HL-60 (cell line): ENCODE results near the gene ARL11.

ENCODE experiments used
- DNase-seq, 2 experiments: peaks; one replicate each; pipeline ENCODE4 v3.0.0-alpha.2; 2010 to 2020; ENCODE audit warnings: low read depth in 1 of 2, low spot score in 1 of 2
- H3K27ac ChIP-seq: fragments of 250-450 bp; sonication (Bioruptor Pico); replicated peaks from 2 replicates; pipeline ENCODE4 v1.5.1; 2020; ENCODE audit warnings: mild to moderate bottlenecking, moderate library complexity
- H3K27me3 ChIP-seq: fragments of 250-450 bp; sonication (Bioruptor Pico); 2 replicates; pipeline ENCODE4 v1.5.1; 2021; ENCODE audit warnings: mild to moderate bottlenecking, moderate library complexity; ENCODE audit not compliant: insufficient read depth, poor library complexity, severe bottlenecking
- H3K4me3 ChIP-seq: replicated peaks from 2 replicates; pipeline ENCODE4 v1.5.1; 2011; ENCODE audit warnings: mild to moderate bottlenecking, control low read depth, low read length; ENCODE audit not compliant: insufficient read depth
- CTCF ChIP-seq: IDR thresholded peaks from one replicate; pipeline ENCODE4 v1.5.1; 2011; ENCODE audit warnings: low read length, control low read depth, inconsistent platforms; ENCODE audit not compliant: insufficient read depth
- GABPA ChIP-seq: IDR thresholded peaks from 2 replicates; pipeline ENCODE4 v1.6.1; 2012; ENCODE audit warnings: low read depth
- POLR2AphosphoS5 ChIP-seq: IDR thresholded peaks from 2 replicates; pipeline ENCODE4 v1.6.1; 2012; ENCODE audit warnings: low read depth
- REST ChIP-seq: IDR thresholded peaks from 2 replicates; pipeline ENCODE4 v1.6.1; 2012; ENCODE audit warnings: low read depth; ENCODE audit not compliant: insufficient replicate concordance
- SPI1 ChIP-seq: IDR thresholded peaks from 2 replicates; pipeline ENCODE4 v1.6.1; 2012; ENCODE audit warnings: low read depth, mild to moderate bottlenecking, borderline replicate concordance

The ARL11 gene

GRCh38 chr13:49679246-49679645, 50.9 kb downstream of the ARL11 start:
- peak in 1 of 2 experiments; percentile 31 for DNase-seq
- Histone ChIP-seq H3K27me3 (no peaks in the 10 kb centered on the region), H3K27ac (no peak overlapping the region), H3K4me3 (no peak overlapping the region)
- TF ChIP-seq GABPA (no peak), CTCF (no peak), REST (no peak), POLR2AphosphoS5 (no peak), SPI1 (no peak)

- no peak overlapping the region for H3K27ac ChIP-seq
- DNase-seq = no peak
- no peak for TF ChIP-seq CTCF
- no peak for TF ChIP-seq REST
- no peak for TF ChIP-seq GABPA
- TF ChIP-seq POLR2AphosphoS5 = no peak
- TF ChIP-seq SPI1 = no peak
- no peaks in the 10 kb centered on the region for H3K27me3 ChIP-seq
- no peak overlapping the region for H3K4me3 ChIP-seq
Measured at GRCh38 chr13:49681842-49682435, 53.6 kb downstream of the ARL11 start.
